Common myeloid progenitor, CD34-positive (primary cell): ENCODE data around the gene NRCAM.

Experiments
- CTCF ChIA-PET: fragments of 350-600 bp; sonication (Branson Sonifier 250); formaldehyde crosslinking; loops from one replicate; lab custom pipeline; 2021; ENCODE audit warnings: antibody characterized with exemption; lab: Charles Lee
- POLR2A ChIA-PET: fragments of 350-600 bp; sonication (Branson Sonifier 250); formaldehyde crosslinking; loops from one replicate; lab custom pipeline; 2021; ENCODE audit warnings: antibody characterized with exemption; lab: Charles Lee
- DNase-seq, 3 donors: peaks; one replicate each; pipeline versions ENCODE4 v3.0.0 to v3.0.0-alpha.2; 2013
- H3K27ac ChIP-seq, 2 experiments: 1 replicate in 1 of 2; 2 replicates in 1 of 2; pipeline ENCODE4 v1.7.0; 2013; ENCODE audit warnings: inconsistent platforms in 2 of 2, low read length in 2 of 2, mild to moderate bottlenecking in 2 of 2, low read depth in 1 of 2, moderate library complexity in 1 of 2; ENCODE audit not compliant: severe bottlenecking in 2 of 2, insufficient read depth in 1 of 2, poor library complexity in 1 of 2
- H3K27me3 ChIP-seq, 5 experiments: replicated peaks in 2 of 5; 1 replicate in 3 of 5; 2 replicates in 2 of 5; pipeline versions ENCODE4 v1.6.1 to v1.7.0; 2013; ENCODE audit warnings: low read length in 4 of 5, mild to moderate bottlenecking in 2 of 5, moderate library complexity in 2 of 5, inconsistent platforms in 1 of 5; ENCODE audit not compliant: insufficient read depth in 5 of 5, control insufficient read depth in 4 of 5
- H3K36me3 ChIP-seq, 4 experiments: 1 replicate in 2 of 4; 2 replicates in 2 of 4; pipeline versions ENCODE4 v1.6.1 to v1.7.0; 2013; ENCODE audit warnings: low read length in 3 of 4, control low read depth in 1 of 4, mild to moderate bottlenecking in 1 of 4; ENCODE audit not compliant: control insufficient read depth in 4 of 4, insufficient read depth in 4 of 4
- H3K4me1 ChIP-seq, 4 experiments: 1 replicate in 3 of 4; 2 replicates in 1 of 4; pipeline versions ENCODE4 v1.6.1 to v1.7.1; 2013; ENCODE audit warnings: low read length in 3 of 4, mild to moderate bottlenecking in 3 of 4, control low read depth in 1 of 4, inconsistent platforms in 1 of 4, moderate library complexity in 1 of 4; ENCODE audit not compliant: control insufficient read depth in 4 of 4, insufficient read depth in 4 of 4; ENCODE audit errors: control extremely low read depth in 1 of 4
- H3K4me3 ChIP-seq, 7 experiments: 1 replicate in 4 of 7; 2 replicates in 3 of 7; pipeline versions ENCODE4 v1.5.1 to v1.7.0; 2013; ENCODE audit warnings: mild to moderate bottlenecking in 7 of 7, low read length in 6 of 7, moderate library complexity in 6 of 7, inconsistent platforms in 2 of 7, low read depth in 2 of 7, control low read depth in 1 of 7; ENCODE audit not compliant: insufficient read depth in 4 of 7, control insufficient read depth in 1 of 7; ENCODE audit errors: extremely low read depth in 1 of 7
- H3K9me3 ChIP-seq, 5 experiments: 1 replicate in 4 of 5; 2 replicates in 1 of 5; pipeline versions ENCODE4 v1.6.1 to v1.7.1; 2013; ENCODE audit warnings: low read length in 4 of 5, mild to moderate bottlenecking in 2 of 5, inconsistent platforms in 1 of 5, low read depth in 1 of 5, moderate library complexity in 1 of 5; ENCODE audit not compliant: control insufficient read depth in 4 of 5, insufficient read depth in 2 of 5; ENCODE audit errors: control extremely low read depth in 1 of 5
- WGBS: methylation state at CpG from one replicate; pipeline ENCODE4 v1.1.5; 2013; ENCODE audit not compliant: insufficient coverage; 5-methylcytosine and 5-hydroxymethylcytosine counted together

Gene NRCAM

DNA sequence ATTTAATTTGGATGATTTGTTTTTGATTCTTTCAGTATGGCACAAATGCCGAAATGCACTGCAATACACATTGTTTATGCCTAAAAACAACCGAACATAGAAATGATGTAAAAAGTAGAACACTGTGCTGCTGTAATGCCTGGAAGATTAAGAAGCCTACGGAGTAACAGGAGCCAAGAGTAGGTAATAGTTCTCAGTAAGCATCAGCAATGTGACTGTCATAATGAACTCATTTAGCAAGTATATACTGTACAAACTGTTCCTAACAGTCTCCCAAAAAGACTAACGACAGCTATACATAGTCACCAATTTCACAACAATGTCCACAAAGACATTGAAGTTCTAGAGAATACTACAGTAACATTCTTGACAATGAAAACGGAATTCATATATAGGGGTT, 307.1 kb downstream of the NRCAM start:
- DNase-seq, result no peak
- CTCF ChIA-PET, result interaction anchor here (0.9 to 1.8 kb wide), 3 partner anchors 24 to 51 kb away, joined by 3 to 4 read pairs (median 4); no protein-coding TSS in a partner anchor
- Histone ChIP-seq H3K27ac (no peak overlapping the region), H3K9me3 (no peaks in the 10 kb centered on the region), H3K27me3 (peaks cover 0 to 2% (median 0%) of the 10 kb centered on the region in 5 experiments), H3K36me3 (no peaks in the 10 kb centered on the region), H3K4me1 (peaks cover 3 to 7% (median 4%) of the 10 kb centered on the region in 4 experiments), H3K4me3 (no peak overlapping the region)
- 90% methylated on average over 1 of the region's 5 CpGs for WGBS
- POLR2A ChIA-PET, result no interaction called here

- 91% methylated on average over 6 of the region's 6 CpGs for WGBS
- no peak for DNase-seq
- no peak overlapping the region for H3K27ac ChIP-seq
- peaks cover 3 to 7% (median 4%) of the 10 kb centered on the region in 4 experiments for H3K4me1 ChIP-seq
- H3K9me3 ChIP-seq, result no peaks in the 10 kb centered on the region
- peaks cover 0 to 1% (median 0%) of the 10 kb centered on the region in 5 experiments for H3K27me3 ChIP-seq
- POLR2A ChIA-PET, result no interaction called here
- H3K4me3 ChIP-seq, result no peak overlapping the region
- no peaks in the 10 kb centered on the region for H3K36me3 ChIP-seq
- CTCF ChIA-PET, result interaction anchor here (0.8 to 3.4 kb wide), 7 partner anchors 9 to 165 kb away, joined by 3 to 121 read pairs (median 6); no protein-coding TSS in a partner anchor
Observed at GRCh38 chr7:108147031-108147563, 309.1 kb downstream of the NRCAM start.

GRCh38 chr7:108146070-108146842, 310.0 kb downstream of the NRCAM start:
- DNase-seq, result peak; percentile 65 to 80 (median 69)
- Histone ChIP-seq H3K4me1 (peaks cover 3 to 7% (median 4%) of the 10 kb centered on the region in 4 experiments), H3K27me3 (peaks cover 0 to 1% (median 0%) of the 10 kb centered on the region in 5 experiments), H3K9me3 (no peaks in the 10 kb centered on the region), H3K27ac (no peak overlapping the region), H3K36me3 (no peaks in the 10 kb centered on the region), H3K4me3 (peak overlapping the region in 3 of 7 experiments; percentile 19 to 60 (median 31))
- WGBS, result 34% methylated on average over 6 of the region's 12 CpGs
- ChIA-PET CTCF (interaction anchor here (0.7 to 3.4 kb wide), 21 partner anchors 8 to 683 kb away, joined by 3 to 121 read pairs (median 4); partner anchors contain the start of gene LAMB4), POLR2A (no interaction called here)

- Histone ChIP-seq H3K4me1 (peaks cover 3 to 9% (median 4%) of the 10 kb centered on the region in 4 experiments), H3K9me3 (no peaks in the 10 kb centered on the region), H3K27me3 (peaks cover 0 to 1% (median 0%) of the 10 kb centered on the region in 5 experiments), H3K27ac (no peak overlapping the region), H3K36me3 (no peaks in the 10 kb centered on the region), H3K4me3 (no peak overlapping the region)
- 100% methylated on average over 2 of the region's 8 CpGs for WGBS
- ChIA-PET POLR2A (no interaction called here), CTCF (interaction anchor here (0.7 to 3.4 kb wide), 20 partner anchors 7 to 682 kb away, joined by 3 to 121 read pairs (median 4); partner anchors contain the start of gene LAMB4)
- DNase-seq, result no peak
Observed at GRCh38 chr7:108145401-108145800, 310.8 kb downstream of the NRCAM start.

DNA sequence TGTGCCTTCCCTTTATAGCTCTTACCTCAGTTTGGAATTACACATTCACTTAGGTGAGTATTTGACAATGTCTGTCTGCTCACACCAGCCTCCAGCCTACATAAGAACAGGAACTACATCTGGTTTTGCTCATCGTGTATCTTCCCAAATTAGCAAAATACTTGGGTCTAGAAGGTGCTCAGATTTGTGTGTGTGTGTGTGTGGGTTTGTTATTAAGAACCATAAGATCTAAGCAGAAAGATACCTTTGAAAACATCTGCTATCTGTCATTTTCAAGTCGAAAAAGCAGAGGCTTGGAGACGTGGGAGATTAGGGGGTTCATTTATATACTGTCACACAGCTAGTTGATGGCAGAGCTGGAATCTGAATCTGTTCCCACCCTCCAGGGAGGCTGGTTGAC, 311.3 kb downstream of the NRCAM start:
- H3K4me3 ChIP-seq, result no peak overlapping the region
- H3K4me1 ChIP-seq, result peaks cover 0 to 13% (median 4%) of the 10 kb centered on the region in 4 experiments
- no peaks in the 10 kb centered on the region for H3K9me3 ChIP-seq
- H3K36me3 ChIP-seq, result no peaks in the 10 kb centered on the region
- no peak for DNase-seq
- no peak overlapping the region for H3K27ac ChIP-seq
- WGBS, result 69% methylated on average over 2 of the region's 3 CpGs
- H3K27me3 ChIP-seq, result peaks cover 0 to 1% (median 0%) of the 10 kb centered on the region in 5 experiments
- CTCF ChIA-PET, result interaction anchor here (0.7 to 3.4 kb wide), 13 partner anchors 8 to 417 kb away, joined by 3 to 121 read pairs (median 5); partner anchors contain the start of gene LAMB4
- POLR2A ChIA-PET, result no interaction called here

GRCh38 chr7:108143658-108144420, 312.4 kb downstream of the NRCAM start:
- ChIA-PET CTCF (interaction anchor here (3.4 kb wide), 1 partner anchor 34 kb away, joined by 121 read pairs; no protein-coding TSS in a partner anchor), POLR2A (no interaction called here)

More at GRCh38 chr7:108143658-108144420, 312.4 kb downstream of the NRCAM start:
- 100% methylated on average over 3 of the region's 6 CpGs for WGBS
- H3K9me3 ChIP-seq, result no peaks in the 10 kb centered on the region
- no peaks in the 10 kb centered on the region for H3K36me3 ChIP-seq
- peaks cover 0 to 16% (median 4%) of the 10 kb centered on the region in 4 experiments for H3K4me1 ChIP-seq
- no peak overlapping the region for H3K27ac ChIP-seq
- peaks cover 0 to 1% (median 0%) of the 10 kb centered on the region in 5 experiments for H3K27me3 ChIP-seq
- no peak overlapping the region for H3K4me3 ChIP-seq
- no peak for DNase-seq
